Liver (tissue), 9 donors: ENCODE measurements around the gene GPD1L. TPM values are rescaled to one million over a fixed set of nuclear protein-coding genes. Genes with fewer than 3 reads are reported as not detected.

Experiments
- DNase-seq: peaks from one replicate; pipeline ENCODE4 v3.0.0-alpha.2; 2017; ENCODE audit warnings: low spot score
- H3K27ac ChIP-seq, 2 donors: one replicate each; pipeline ENCODE4 v1.7.0; 2013; ENCODE audit warnings: inconsistent platforms in 2 of 2, low read length in 2 of 2, control low read depth in 1 of 2, low read depth in 1 of 2, mild to moderate bottlenecking in 1 of 2
- H3K27me3 ChIP-seq, 4 donors: one replicate each; pipeline versions ENCODE4 v1.6.1 to v1.7.0; 2013; ENCODE audit warnings: low read length in 3 of 4, inconsistent platforms in 1 of 4, mild to moderate bottlenecking in 1 of 4, moderate library complexity in 1 of 4; ENCODE audit not compliant: control insufficient read depth in 4 of 4, insufficient read depth in 4 of 4
- H3K36me3 ChIP-seq, 4 donors: one replicate each; pipeline versions ENCODE4 v1.6.1 to v1.7.0; 2013; ENCODE audit warnings: low read length in 3 of 4, mild to moderate bottlenecking in 3 of 4, low read depth in 1 of 4, moderate library complexity in 1 of 4; ENCODE audit not compliant: control insufficient read depth in 4 of 4, insufficient read depth in 3 of 4
- H3K4me1 ChIP-seq, 4 donors: one replicate each; pipeline versions ENCODE4 v1.6.1 to v1.7.0; 2013; ENCODE audit warnings: low read length in 3 of 4, mild to moderate bottlenecking in 3 of 4, moderate library complexity in 1 of 4; ENCODE audit not compliant: control insufficient read depth in 4 of 4, insufficient read depth in 4 of 4
- H3K4me3 ChIP-seq, 3 donors: one replicate each; pipeline versions ENCODE4 v1.6.1 to v1.7.0; 2013; ENCODE audit warnings: low read length in 3 of 3, control low read depth in 1 of 3, low read depth in 1 of 3, mild to moderate bottlenecking in 1 of 3
- H3K9ac ChIP-seq, 2 donors: one replicate each; pipeline ENCODE4 v1.7.0; 2013; ENCODE audit warnings: low read length in 2 of 2, mild to moderate bottlenecking in 2 of 2, moderate library complexity in 2 of 2, control low read depth in 1 of 2, low read depth in 1 of 2
- H3K9me3 ChIP-seq, 4 donors: one replicate each; pipeline versions ENCODE4 v1.6.1 to v1.7.0; 2013; ENCODE audit warnings: low read length in 3 of 4; ENCODE audit not compliant: control insufficient read depth in 4 of 4
- ATF3 ChIP-seq: IDR thresholded peaks from 2 replicates; pipeline ENCODE4 v1.6.1; 2016; ENCODE audit warnings: antibody characterized with exemption
- CTCF ChIP-seq: fragments of 150-350 bp; IDR thresholded peaks from 2 replicates; pipeline ENCODE4 v1.5.1; 2017; ENCODE audit warnings: improper control_type of control experiment, low read depth, low read length; ENCODE audit not compliant: missing input control
- FOXA1 ChIP-seq: IDR thresholded peaks from 2 replicates; pipeline ENCODE4 v1.6.1; 2016; ENCODE audit warnings: antibody characterized with exemption
- FOXA2 ChIP-seq: IDR thresholded peaks from 2 replicates; pipeline ENCODE4 v1.6.1; 2016; ENCODE audit warnings: antibody characterized with exemption
- GABPA ChIP-seq, 2 donors: IDR thresholded peaks in 1 of 2; conservative IDR thresholded peaks in 1 of 2; 2 replicates each; pipeline ENCODE4 v1.6.1; 2016; ENCODE audit warnings: antibody characterized with exemption in 2 of 2, mild to moderate bottlenecking in 1 of 2, moderate library complexity in 1 of 2
- HNF4A ChIP-seq, 2 donors: conservative IDR thresholded peaks; 2 replicates each; pipeline ENCODE4 v1.6.1; 2016; ENCODE audit warnings: antibody characterized with exemption in 2 of 2, mild to moderate bottlenecking in 2 of 2
- HNF4G ChIP-seq: IDR thresholded peaks from 2 replicates; pipeline ENCODE4 v1.6.1; 2016; ENCODE audit warnings: antibody characterized with exemption
- NR2F2 ChIP-seq: IDR thresholded peaks from 2 replicates; pipeline ENCODE4 v1.6.1; 2016; ENCODE audit warnings: antibody characterized with exemption
- RAD21 ChIP-seq, 2 donors: IDR thresholded peaks; 2 replicates each; pipeline ENCODE4 v1.6.1; 2016; ENCODE audit warnings: antibody characterized with exemption in 2 of 2, mild to moderate bottlenecking in 2 of 2
- RXRA ChIP-seq, 2 donors: IDR thresholded peaks; 2 replicates each; pipeline ENCODE4 v1.6.1; 2017 to 2018; ENCODE audit warnings: antibody characterized with exemption in 2 of 2, mild to moderate bottlenecking in 1 of 2
- SP1 ChIP-seq: IDR thresholded peaks from 2 replicates; pipeline ENCODE4 v1.6.1; 2018; ENCODE audit warnings: antibody characterized with exemption, mild to moderate bottlenecking
- TAF1 ChIP-seq: conservative IDR thresholded peaks from 2 replicates; pipeline ENCODE4 v1.6.1; 2016; ENCODE audit warnings: antibody characterized with exemption, mild to moderate bottlenecking
- YY1 ChIP-seq: IDR thresholded peaks from 2 replicates; pipeline ENCODE4 v1.6.1; 2016; ENCODE audit warnings: antibody characterized with exemption, mild to moderate bottlenecking
- WGBS: extraction: QIAGEN DNeasy Blood & Tissue Kit; methylation state at CpG from one replicate; pipeline ENCODE4 v1.1.7; 2013; 5-methylcytosine and 5-hydroxymethylcytosine counted together
- polyA plus RNA-seq, 2 donors: library from polyadenylated mRNA; stranded (reverse) in 1 of 2; unstranded in 1 of 2; fragments of 200-250 nt in 1 of 2; fragments of >200 nt in 1 of 2; fragmentation: Nextera tagmentation in 1 of 2; extraction: Ambion mirVana in 1 of 2; gene quantifications; one replicate each; pipeline versions ENCODE4 v1.2.1 to v1.2.3, GENCODE V29; 2013 to 2015
- total RNA-seq, 2 donors: library from RNA; depleted of rRNA; stranded (reverse); fragments of >200 nt; gene quantifications; one replicate each; pipeline ENCODE4 v1.2.3, GENCODE V29; 2014
- TF ChIP-seq, protein P1 (sequence below): IDR thresholded peaks from 2 replicates; pipeline ENCODE4 v1.6.1; 2016; ENCODE audit warnings: antibody characterized with exemption
- TF ChIP-seq, protein P2 (sequence below): IDR thresholded peaks from 2 replicates; pipeline ENCODE4 v1.6.1; 2016; ENCODE audit warnings: antibody characterized with exemption
- TF ChIP-seq, protein P3 (sequence below): IDR thresholded peaks from 2 replicates; pipeline ENCODE4 v1.6.1; 2016; ENCODE audit warnings: antibody characterized with exemption, mild to moderate bottlenecking
- donor health status: healthy.
- donor health status: healthy.
- donor health status: healthy.
- donor health status: healthy.
- donor health status: healthy.

Gene GPD1L
- total and polyA plus RNA-seq, 4 donors, result 1.4 to 5.0 (median 3.1) TPM

GRCh38 chr3:32176989-32177701 is 70.7 kb downstream of the GPD1L start:
- Histone ChIP-seq H3K27ac (no peak overlapping the region), H3K27me3 (no peaks in the 10 kb centered on the region), H3K4me3 (peak overlapping the region in 1 of 3 donors; percentile 9), H3K9me3 (no peaks in the 10 kb centered on the region), H3K9ac (no peak overlapping the region), H3K36me3 (no peaks in the 10 kb centered on the region), H3K4me1 (peaks cover 1 to 11% (median 6%) of the 10 kb centered on the region in 4 donors)
- WGBS, result 10% methylated on average over 9 of the region's 9 CpGs
- peak; percentile 82 for TF ChIP-seq CTCF
- TF ChIP-seq YY1, result no peak
- TF ChIP-seq, protein P1, sequence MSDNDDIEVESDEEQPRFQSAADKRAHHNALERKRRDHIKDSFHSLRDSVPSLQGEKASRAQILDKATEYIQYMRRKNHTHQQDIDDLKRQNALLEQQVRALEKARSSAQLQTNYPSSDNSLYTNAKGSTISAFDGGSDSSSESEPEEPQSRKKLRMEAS, result no peak
- no peak for TF ChIP-seq FOXA1
- TF ChIP-seq NR2F2, result peak; percentile 10
- TF ChIP-seq, protein P2, sequence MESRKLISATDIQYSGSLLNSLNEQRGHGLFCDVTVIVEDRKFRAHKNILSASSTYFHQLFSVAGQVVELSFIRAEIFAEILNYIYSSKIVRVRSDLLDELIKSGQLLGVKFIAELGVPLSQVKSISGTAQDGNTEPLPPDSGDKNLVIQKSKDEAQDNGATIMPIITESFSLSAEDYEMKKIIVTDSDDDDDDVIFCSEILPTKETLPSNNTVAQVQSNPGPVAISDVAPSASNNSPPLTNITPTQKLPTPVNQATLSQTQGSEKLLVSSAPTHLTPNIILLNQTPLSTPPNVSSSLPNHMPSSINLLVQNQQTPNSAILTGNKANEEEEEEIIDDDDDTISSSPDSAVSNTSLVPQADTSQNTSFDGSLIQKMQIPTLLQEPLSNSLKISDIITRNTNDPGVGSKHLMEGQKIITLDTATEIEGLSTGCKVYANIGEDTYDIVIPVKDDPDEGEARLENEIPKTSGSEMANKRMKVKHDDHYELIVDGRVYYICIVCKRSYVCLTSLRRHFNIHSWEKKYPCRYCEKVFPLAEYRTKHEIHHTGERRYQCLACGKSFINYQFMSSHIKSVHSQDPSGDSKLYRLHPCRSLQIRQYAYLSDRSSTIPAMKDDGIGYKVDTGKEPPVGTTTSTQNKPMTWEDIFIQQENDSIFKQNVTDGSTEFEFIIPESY, result no peak
- no peak for TF ChIP-seq HNF4G
- peak; percentile 86 to 87 for TF ChIP-seq RAD21 (IDR thresholded peaks at IDR 0.05)
- TF ChIP-seq SP1, result no peak
- TF ChIP-seq, protein P3, sequence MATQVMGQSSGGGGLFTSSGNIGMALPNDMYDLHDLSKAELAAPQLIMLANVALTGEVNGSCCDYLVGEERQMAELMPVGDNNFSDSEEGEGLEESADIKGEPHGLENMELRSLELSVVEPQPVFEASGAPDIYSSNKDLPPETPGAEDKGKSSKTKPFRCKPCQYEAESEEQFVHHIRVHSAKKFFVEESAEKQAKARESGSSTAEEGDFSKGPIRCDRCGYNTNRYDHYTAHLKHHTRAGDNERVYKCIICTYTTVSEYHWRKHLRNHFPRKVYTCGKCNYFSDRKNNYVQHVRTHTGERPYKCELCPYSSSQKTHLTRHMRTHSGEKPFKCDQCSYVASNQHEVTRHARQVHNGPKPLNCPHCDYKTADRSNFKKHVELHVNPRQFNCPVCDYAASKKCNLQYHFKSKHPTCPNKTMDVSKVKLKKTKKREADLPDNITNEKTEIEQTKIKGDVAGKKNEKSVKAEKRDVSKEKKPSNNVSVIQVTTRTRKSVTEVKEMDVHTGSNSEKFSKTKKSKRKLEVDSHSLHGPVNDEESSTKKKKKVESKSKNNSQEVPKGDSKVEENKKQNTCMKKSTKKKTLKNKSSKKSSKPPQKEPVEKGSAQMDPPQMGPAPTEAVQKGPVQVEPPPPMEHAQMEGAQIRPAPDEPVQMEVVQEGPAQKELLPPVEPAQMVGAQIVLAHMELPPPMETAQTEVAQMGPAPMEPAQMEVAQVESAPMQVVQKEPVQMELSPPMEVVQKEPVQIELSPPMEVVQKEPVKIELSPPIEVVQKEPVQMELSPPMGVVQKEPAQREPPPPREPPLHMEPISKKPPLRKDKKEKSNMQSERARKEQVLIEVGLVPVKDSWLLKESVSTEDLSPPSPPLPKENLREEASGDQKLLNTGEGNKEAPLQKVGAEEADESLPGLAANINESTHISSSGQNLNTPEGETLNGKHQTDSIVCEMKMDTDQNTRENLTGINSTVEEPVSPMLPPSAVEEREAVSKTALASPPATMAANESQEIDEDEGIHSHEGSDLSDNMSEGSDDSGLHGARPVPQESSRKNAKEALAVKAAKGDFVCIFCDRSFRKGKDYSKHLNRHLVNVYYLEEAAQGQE, result no peak
- no peak for TF ChIP-seq FOXA2
- no peak for TF ChIP-seq TAF1
- no peak for TF ChIP-seq GABPA (IDR thresholded peaks at IDR 0.05 in 1 of 2, conservative IDR thresholded peaks at IDR 0.05 in 1 of 2)
- TF ChIP-seq RXRA (IDR thresholded peaks at IDR 0.05), result peak in 1 of 2 donors; percentile 4
- peak; percentile 21 for TF ChIP-seq ATF3
- TF ChIP-seq HNF4A (conservative IDR thresholded peaks at IDR 0.05), result no peak
- peak; percentile 63 for DNase-seq
